ENCODE measurements around the gene MND1.
"Not testable (repeated sequence)": the region's sequence is repeated elsewhere in the genome, so short reads cannot be mapped to it uniquely, and the experiment has no call there.

The MND1 gene

GRCh38 chr4:153403726-153404125 is 59.2 kb downstream of the MND1 start:
- no peak for DNase-seq (ENCODE audit: low read depth)

DNA sequence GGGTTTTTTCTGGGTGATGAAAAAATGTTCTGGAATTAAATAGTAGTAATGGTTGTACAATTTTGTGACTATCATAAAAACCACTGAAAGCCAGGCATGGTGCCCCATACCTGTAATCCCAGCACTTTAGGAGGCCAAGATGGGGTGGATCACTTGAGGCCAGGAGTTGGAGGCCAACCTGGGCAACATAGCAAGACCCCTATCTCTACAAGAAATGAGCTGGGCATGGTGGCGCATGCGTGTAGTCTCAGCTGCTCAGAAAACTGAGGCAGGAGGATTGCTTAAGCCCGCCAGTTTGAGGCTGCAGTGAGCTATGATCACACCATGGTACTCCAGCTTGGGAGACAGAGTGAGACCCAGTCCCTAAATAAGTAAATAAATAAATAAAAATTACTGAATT is 63.4 kb downstream of the MND1 start:
- no peak for DNase-seq (ENCODE audit: low read depth)

DNA sequence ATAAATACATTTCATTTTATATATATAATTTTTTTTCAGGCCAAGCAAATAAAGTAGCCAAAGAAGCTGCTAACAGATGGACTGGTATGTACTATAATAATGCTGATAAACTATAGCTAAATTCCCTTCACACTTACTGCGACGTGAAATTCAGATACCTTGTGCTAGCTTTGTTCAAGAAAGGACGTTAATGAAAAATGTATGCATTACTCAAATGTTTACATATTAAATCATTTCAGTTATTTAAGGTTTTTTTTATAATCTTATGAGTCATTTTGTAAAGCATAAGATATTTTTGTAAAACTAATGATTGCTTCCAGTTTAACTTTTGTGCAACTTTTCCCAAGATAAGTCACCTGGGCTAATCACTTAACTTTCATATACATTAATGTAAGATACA is 64.4 kb downstream of the MND1 start:
- DNase-seq (ENCODE audit: low read depth) = no peak

GRCh38 chr4:153409412-153409811 is 64.9 kb downstream of the MND1 start:
- DNase-seq (ENCODE audit: low read depth) = no peak

DNA sequence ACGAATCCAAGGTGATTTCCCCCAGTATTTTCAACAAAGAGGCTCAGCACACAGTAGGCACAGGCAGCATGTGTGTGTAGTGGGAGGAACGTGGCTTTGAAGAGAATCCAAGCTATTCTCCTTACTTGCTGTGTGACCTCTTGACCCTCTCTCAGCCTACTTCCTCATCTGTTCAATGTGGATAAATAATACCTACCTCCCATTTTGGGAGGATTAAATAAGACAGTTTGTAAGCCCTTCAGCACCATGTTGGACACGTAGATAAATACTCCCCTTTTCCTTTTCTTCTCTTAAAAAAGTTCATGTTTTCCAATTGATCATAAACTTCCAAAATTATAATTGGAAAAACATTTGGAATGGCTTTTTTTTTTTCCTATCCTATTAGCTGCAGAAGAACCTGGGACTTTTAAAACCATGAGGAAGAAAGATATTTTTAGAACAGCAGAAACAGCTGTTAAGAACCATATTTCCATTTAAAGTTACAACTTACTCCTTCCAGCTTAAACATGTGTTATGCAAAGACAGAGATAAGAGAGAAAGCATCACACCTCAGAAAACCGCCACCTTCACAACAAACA is 65.5 kb downstream of the MND1 start:
- DNase-seq (ENCODE audit: low read depth) = no peak

DNA sequence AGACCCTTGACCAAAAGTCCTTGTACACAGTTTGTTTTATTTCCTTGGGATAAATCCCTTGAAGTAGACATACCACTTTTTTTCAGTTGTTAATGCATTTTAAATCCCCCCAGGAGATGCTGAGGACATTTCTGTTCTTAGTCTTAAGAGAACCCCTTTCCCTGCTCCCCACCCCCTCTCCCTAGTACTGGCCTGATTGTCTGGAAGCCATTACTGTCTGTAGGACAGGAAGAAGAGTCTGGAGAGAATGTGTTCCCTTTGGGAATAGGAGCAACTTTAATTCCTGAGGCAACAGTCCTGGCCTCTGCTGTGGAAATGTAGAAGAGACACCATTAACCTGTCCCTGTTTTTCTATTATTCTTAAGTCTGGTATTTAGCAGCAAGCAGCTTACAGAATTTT is 69.4 kb downstream of the MND1 start:
- no peak for DNase-seq (ENCODE audit: low read depth)

DNA sequence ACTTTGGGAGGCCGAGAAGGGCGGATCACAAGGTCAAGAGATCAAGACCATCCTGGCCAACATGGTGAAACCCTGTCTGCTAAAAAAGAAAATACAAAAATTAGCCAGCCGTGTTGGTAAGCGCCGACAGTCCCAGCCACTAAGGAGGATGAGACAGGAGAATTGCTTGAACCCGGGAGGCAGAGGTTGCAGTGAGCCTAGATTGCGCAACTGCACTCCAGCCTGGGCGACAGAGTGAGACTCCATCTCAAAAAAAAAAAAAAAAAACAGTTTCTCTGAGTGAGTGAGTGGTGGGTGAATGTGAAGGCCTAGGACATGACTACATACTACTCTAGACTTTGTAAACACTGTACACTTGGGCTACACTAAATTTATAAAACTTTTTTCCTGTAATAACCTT is 72.0 kb downstream of the MND1 start:
- DNase-seq (ENCODE audit: low read depth) = not testable (repeated sequence)

DNA sequence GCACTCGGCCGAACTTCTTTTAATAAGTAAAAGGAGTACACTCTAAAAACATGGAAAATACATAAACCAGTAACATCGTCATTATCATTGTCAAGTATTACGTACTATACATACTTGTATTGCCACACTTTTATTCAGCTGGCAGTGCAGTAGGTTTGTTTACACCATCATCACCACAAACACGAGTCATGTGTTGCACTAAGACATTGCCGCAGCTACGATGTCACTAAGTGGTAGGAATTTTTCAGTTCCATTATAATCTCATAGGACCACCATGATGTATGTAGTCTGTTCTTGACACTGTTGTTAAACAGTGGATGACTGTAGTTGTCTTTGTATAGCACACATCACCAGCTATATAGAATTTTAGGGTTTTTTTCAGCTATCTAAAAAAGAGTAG is 73.6 kb downstream of the MND1 start:
- no peak for DNase-seq (ENCODE audit: low read depth)

GRCh38 chr4:153418558-153418957 is 74.1 kb downstream of the MND1 start:
- DNase-seq (ENCODE audit: low read depth) = no peak

GRCh38 chr4:153419029-153419428 is 74.5 kb downstream of the MND1 start:
- no peak for DNase-seq (ENCODE audit: low read depth)

- no peak for DNase-seq (ENCODE audit: low read depth)
Observed at GRCh38 chr4:153419673-153420278, 75.3 kb downstream of the MND1 start.

DNA sequence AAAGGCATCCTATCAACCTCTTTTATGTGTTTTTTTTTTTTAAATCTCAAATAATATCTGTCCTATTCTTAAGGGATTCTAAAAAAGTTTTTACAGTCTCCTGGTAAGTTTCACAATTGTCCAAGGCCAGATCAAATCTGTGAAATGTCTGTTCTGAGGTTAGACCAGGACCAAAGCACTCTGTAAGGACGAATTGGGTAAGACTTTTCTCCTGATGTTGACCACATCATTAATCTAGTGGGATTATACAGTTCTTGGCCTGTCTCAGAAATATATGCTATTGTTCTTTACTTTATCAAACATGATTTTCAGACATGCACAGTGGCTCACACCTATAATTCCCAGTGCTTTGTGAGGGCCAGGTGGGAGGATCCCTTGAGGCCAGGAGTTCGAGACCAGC is 75.9 kb downstream of the MND1 start:
- no peak for DNase-seq (ENCODE audit: low read depth)

DNA sequence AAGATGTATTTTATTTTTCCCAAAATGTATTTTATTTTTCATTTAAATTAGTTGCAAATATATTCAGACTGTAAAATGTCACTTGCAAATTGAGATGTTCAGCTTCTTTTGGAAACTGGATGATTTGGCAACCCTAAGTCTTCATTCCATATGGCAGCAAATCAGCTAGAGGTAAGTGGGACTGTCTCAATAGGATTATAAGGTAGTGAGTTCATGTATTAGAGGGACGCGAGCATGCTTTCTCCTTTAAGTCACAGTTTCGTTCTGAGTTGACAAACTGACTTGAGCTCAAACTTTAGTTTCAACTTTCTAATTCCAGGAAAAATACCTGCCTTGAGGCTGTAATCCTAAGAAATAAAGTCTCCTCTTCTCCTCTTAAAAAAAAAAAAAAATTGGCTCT is 77.5 kb downstream of the MND1 start:
- no peak for DNase-seq (ENCODE audit: low read depth)

DNA sequence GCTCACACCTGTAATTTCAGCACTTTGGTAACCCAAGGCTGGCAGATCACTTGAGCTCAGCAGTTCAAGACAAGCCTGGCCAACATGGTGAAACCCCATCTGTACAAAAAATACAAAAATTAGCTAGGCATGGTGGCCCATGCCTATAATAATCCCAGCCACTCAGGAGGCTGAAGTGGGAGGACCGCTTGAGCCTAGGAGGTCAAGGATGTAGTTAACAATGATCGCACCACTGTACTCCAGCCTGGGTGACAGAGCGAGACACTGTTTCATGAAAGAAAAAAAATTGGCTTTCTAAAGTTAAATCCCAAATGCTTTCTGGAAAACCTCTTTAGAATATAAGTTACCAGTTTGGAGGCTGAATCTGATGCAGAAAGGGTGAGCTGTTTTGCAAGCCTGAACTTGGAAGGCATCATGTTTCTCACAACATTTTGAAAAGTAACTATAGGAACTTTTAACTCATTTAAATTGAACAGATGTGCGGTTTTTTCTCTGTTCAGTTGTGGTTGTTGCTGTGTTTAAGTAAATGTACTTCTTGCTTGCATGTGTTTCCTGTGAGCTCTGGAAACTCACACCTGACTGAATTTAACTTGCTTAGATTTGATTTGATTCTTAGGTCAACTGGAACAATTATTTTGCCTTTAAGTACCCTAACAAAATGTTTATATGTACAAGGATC is 81.9 kb downstream of the MND1 start:
- no peak for DNase-seq (ENCODE audit: low read depth)

GRCh38 chr4:153427363-153428071 is 83.0 kb downstream of the MND1 start:
- DNase-seq (ENCODE audit: low read depth) = peak; percentile 64

- no peak for DNase-seq (ENCODE audit: low read depth)
Observed at GRCh38 chr4:153428941-153429475, 84.5 kb downstream of the MND1 start.

DNA sequence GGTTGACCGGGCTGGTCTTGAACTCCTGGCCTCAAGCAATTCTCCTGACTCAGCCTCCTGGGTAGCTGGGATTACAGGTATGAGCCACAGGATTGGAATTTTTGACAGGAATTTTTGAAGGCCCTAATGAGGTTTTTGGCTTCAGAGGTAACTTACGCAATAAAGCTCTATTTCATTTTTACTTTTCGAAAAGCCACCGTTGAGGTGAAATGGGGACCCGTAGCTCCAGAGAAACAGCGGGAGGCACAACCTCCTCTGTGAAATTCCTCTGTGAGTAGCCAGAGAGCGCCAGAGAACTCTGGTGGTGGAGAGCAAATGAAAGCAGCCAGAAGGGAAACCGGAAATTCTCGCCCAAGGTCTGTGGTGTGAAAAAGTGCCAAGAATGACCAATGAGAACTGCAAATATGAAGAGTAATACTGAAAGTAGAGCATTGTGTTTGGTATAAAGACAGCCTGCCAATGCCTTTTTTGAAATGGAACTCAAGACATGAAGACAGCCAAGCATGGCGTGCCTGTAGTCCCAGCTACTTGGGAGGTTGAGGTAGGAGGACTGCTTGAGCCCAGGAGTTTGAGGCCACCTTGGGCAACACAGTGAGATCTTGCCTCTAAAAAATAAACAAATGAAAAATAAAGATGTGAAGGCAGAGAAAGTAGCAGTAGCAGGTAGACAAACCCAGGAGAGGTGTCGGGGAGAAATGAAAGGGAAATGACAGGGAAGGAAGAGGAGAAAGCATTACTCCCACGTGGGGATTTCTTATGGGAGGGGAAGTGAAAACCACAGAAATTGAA is 88.7 kb downstream of the MND1 start:
- peak; percentile 89 for DNase-seq (ENCODE audit: low read depth)

DNA sequence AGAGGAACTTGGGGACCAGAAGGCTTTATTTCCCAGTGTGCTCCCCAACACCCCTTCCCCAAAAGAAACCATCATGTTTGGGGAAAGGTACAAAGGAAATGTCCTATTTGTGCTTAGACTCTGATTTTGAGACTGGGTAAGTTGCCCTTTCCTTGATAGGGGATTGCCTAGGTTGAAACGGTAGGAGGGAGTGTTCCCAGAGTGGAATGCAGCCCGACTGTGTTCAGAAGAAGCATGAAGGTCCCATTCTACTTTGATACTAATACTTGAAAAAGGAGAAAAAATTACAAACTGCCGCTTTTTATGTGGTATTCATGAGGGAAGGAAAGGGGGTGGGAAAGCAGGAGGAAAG is 89.2 kb downstream of the MND1 start:
- no peak for DNase-seq (ENCODE audit: low read depth)

DNA sequence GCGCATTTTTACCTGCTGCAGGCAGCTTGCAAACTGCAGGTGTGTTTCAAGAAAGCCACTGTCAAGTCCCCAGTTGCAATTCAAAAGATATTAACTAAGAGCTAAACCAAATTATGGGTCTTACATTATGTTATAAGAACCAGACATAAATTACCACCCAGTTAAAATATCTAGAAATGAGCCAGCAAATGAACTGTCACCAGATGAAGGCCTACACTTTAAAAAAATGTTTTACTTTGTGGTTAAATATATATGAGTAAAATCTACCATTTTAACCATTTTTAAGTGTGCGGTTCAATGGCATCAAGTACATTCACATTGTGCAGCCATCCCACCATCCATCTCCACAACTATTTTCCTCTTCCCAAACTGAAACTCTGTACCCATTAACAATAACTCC is 89.7 kb downstream of the MND1 start:
- DNase-seq (ENCODE audit: low read depth) = no peak

GRCh38 chr4:153438916-153439756 is 94.6 kb downstream of the MND1 start:
- no peak for DNase-seq (ENCODE audit: low read depth)

GRCh38 chr4:153439831-153440230 is 95.3 kb downstream of the MND1 start:
- no peak for DNase-seq (ENCODE audit: low read depth)
